Mesothelial cell of epicardium (in vitro differentiated cells): Measurements from ENCODE around the gene PTGDR. TPM values are rescaled to one million over a fixed set of nuclear protein-coding genes. Genes with fewer than 3 reads are reported as not detected.

Source experiments
- DNase-seq, 2 experiments: peaks; one replicate each; pipeline ENCODE4 v3.0.0; 2021; ENCODE audit warnings: low spot score in 2 of 2; ENCODE audit not compliant: unreplicated experiment in 2 of 2
- H3K27ac Mint-ChIP-seq: 2 replicates; pipeline ENCODE4 v1.8.0; 2021; ENCODE audit warnings: mixed read lengths
- H3K27me3 Mint-ChIP-seq: 2 replicates; pipeline ENCODE4 v1.8.0; 2021; ENCODE audit warnings: low read depth, mixed read lengths
- H3K36me3 Mint-ChIP-seq: 2 replicates; pipeline ENCODE4 v1.8.0; 2021; ENCODE audit warnings: mixed read lengths
- H3K4me1 Mint-ChIP-seq: 2 replicates; pipeline ENCODE4 v1.8.0; 2021; ENCODE audit warnings: mixed read lengths
- H3K4me3 Mint-ChIP-seq: 2 replicates; pipeline ENCODE4 v1.8.0; 2021; ENCODE audit warnings: mild to moderate bottlenecking, moderate library complexity, mixed read lengths
- H3K9me3 Mint-ChIP-seq: 2 replicates; pipeline ENCODE4 v1.8.0; 2021; ENCODE audit warnings: mixed read lengths
- CTCF ChIP-seq: fragments of 200-600 bp; sonication (generic); IDR thresholded peaks from one replicate; pipeline ENCODE4 v1.5.0; 2021; ENCODE audit warnings: antibody characterized with exemption; ENCODE audit not compliant: unreplicated experiment
- total RNA-seq: library from RNA; stranded (reverse); gene quantifications from 3 replicates; pipeline ENCODE4 v1.2.1, GENCODE V29; 2021

The PTGDR gene
- total RNA-seq, 1 donor from 2014 or later: 0.07 TPM

- Mint-ChIP-seq H3K27me3 (peaks cover 11% of the 10 kb centered on the region), H3K36me3 (no peaks in the 10 kb centered on the region), H3K4me3 (no peak overlapping the region), H3K9me3 (no peaks in the 10 kb centered on the region), H3K4me1 (peaks cover 3% of the 10 kb centered on the region), H3K27ac (no peak overlapping the region)
- no peak for TF ChIP-seq CTCF
- no peak for DNase-seq
Measured at GRCh38 chr14:52283099-52283498, 15.6 kb downstream of the PTGDR start.

- Mint-ChIP-seq H3K27ac (no peak overlapping the region), H3K4me3 (no peak overlapping the region), H3K4me1 (no peaks in the 10 kb centered on the region), H3K27me3 (peaks cover 27% of the 10 kb centered on the region), H3K9me3 (no peaks in the 10 kb centered on the region), H3K36me3 (no peaks in the 10 kb centered on the region)
- DNase-seq: no peak
- TF ChIP-seq CTCF: no peak
Measured at GRCh38 chr14:52286661-52287649, 19.5 kb downstream of the PTGDR start.

GRCh38 chr14:52296378-52296777, 28.9 kb downstream of the PTGDR start:
- Mint-ChIP-seq H3K27me3 (peaks cover 10% of the 10 kb centered on the region), H3K27ac (no peak overlapping the region), H3K36me3 (no peaks in the 10 kb centered on the region), H3K4me3 (no peak overlapping the region), H3K4me1 (no peaks in the 10 kb centered on the region), H3K9me3 (no peaks in the 10 kb centered on the region)
- no peak for DNase-seq
- no peak for TF ChIP-seq CTCF

- TF ChIP-seq CTCF: no peak
- Mint-ChIP-seq H3K36me3 (no peaks in the 10 kb centered on the region), H3K4me3 (no peak overlapping the region), H3K27ac (no peak overlapping the region), H3K27me3 (peaks cover 21% of the 10 kb centered on the region), H3K4me1 (no peaks in the 10 kb centered on the region), H3K9me3 (no peaks in the 10 kb centered on the region)
- DNase-seq: no peak
Measured at GRCh38 chr14:52298795-52299194, 31.3 kb downstream of the PTGDR start.

- no peaks in the 10 kb centered on the region for H3K36me3 Mint-ChIP-seq
- TF ChIP-seq CTCF: peak; percentile 65
- H3K9me3 Mint-ChIP-seq: no peaks in the 10 kb centered on the region
- DNase-seq: no peak
- H3K27ac Mint-ChIP-seq: no peak overlapping the region
- no peak overlapping the region for H3K4me3 Mint-ChIP-seq
- H3K4me1 Mint-ChIP-seq: no peaks in the 10 kb centered on the region
- peaks cover 26% of the 10 kb centered on the region for H3K27me3 Mint-ChIP-seq
Measured at GRCh38 chr14:52299692-52300278, 32.3 kb downstream of the PTGDR start.
